Measurements from ENCODE around the gene DNAJC7.
"Not testable (repeated sequence)": the region's sequence is repeated elsewhere in the genome, so short reads cannot be mapped to it uniquely, and the experiment has no call there.

The DNAJC7 gene

DNA sequence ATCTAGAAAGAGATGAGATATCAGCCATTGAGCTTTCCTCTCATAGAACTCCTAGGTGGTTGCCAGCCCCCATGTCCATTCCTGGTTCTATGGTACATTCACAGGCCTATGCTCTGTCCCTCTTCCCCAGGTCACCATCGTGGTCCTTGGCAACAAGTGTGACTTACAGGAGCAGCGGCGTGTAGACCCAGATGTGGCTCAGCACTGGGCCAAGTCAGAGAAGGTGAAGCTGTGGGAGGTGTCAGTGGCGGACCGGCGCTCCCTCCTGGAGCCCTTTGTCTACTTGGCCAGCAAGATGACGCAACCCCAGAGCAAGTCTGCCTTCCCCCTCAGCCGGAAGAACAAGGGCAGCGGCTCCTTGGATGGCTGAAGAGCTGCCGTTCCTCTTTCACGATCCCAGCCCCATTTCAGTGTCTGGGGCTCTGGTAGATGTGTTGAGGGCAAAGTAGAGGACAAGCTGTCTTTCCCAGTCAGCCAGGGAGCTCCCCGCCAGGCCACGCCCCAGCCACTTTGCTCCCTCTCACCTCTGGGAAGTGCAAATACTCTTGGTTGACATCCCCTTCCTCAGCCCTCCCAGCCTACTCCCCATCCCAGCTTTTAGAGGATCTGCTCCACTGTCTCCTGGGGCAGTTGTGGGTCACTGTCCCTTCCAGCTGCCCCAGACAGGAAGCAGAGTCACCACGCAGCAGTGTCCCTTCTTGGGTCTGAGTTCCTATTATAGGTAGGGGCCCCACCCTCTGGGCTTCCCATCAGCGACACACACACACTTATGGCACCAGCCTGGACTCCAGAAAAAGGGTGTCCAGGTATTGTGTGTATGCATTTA is 6.5 kb upstream of the DNAJC7 start:
- Histone ChIP-seq H3K4me3 (replicated peaks; ENCODE audit: insufficient read depth, low read length) (no peak overlapping the region), H3K27ac (replicated peaks) (peak overlapping the region; percentile 73), H3K27me3 (ENCODE audit: insufficient read depth, poor library complexity, severe bottlenecking) (no peaks in the 10 kb centered on the region)
- TF ChIP-seq, protein P1, sequence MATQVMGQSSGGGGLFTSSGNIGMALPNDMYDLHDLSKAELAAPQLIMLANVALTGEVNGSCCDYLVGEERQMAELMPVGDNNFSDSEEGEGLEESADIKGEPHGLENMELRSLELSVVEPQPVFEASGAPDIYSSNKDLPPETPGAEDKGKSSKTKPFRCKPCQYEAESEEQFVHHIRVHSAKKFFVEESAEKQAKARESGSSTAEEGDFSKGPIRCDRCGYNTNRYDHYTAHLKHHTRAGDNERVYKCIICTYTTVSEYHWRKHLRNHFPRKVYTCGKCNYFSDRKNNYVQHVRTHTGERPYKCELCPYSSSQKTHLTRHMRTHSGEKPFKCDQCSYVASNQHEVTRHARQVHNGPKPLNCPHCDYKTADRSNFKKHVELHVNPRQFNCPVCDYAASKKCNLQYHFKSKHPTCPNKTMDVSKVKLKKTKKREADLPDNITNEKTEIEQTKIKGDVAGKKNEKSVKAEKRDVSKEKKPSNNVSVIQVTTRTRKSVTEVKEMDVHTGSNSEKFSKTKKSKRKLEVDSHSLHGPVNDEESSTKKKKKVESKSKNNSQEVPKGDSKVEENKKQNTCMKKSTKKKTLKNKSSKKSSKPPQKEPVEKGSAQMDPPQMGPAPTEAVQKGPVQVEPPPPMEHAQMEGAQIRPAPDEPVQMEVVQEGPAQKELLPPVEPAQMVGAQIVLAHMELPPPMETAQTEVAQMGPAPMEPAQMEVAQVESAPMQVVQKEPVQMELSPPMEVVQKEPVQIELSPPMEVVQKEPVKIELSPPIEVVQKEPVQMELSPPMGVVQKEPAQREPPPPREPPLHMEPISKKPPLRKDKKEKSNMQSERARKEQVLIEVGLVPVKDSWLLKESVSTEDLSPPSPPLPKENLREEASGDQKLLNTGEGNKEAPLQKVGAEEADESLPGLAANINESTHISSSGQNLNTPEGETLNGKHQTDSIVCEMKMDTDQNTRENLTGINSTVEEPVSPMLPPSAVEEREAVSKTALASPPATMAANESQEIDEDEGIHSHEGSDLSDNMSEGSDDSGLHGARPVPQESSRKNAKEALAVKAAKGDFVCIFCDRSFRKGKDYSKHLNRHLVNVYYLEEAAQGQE (IDR thresholded peaks at IDR 0.05; ENCODE audit: insufficient replicate concordance, low read depth): no peak
- TF ChIP-seq SPI1 (IDR thresholded peaks at IDR 0.05; ENCODE audit: borderline replicate concordance, low read depth): peak; percentile 68
- peak; percentile 79 for TF ChIP-seq POLR2AphosphoS5 (IDR thresholded peaks at IDR 0.05; ENCODE audit: low read depth)
- TF ChIP-seq GABPA (IDR thresholded peaks at IDR 0.05; ENCODE audit: low read depth): peak; percentile 43
- TF ChIP-seq, protein P2, sequence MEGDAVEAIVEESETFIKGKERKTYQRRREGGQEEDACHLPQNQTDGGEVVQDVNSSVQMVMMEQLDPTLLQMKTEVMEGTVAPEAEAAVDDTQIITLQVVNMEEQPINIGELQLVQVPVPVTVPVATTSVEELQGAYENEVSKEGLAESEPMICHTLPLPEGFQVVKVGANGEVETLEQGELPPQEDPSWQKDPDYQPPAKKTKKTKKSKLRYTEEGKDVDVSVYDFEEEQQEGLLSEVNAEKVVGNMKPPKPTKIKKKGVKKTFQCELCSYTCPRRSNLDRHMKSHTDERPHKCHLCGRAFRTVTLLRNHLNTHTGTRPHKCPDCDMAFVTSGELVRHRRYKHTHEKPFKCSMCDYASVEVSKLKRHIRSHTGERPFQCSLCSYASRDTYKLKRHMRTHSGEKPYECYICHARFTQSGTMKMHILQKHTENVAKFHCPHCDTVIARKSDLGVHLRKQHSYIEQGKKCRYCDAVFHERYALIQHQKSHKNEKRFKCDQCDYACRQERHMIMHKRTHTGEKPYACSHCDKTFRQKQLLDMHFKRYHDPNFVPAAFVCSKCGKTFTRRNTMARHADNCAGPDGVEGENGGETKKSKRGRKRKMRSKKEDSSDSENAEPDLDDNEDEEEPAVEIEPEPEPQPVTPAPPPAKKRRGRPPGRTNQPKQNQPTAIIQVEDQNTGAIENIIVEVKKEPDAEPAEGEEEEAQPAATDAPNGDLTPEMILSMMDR (IDR thresholded peaks at IDR 0.05; ENCODE audit: insufficient read depth, low read length): no peak
- DNase-seq (ENCODE audit: low read depth in 1 of 2, low spot score in 1 of 2): peak; percentile 82 to 93

DNA sequence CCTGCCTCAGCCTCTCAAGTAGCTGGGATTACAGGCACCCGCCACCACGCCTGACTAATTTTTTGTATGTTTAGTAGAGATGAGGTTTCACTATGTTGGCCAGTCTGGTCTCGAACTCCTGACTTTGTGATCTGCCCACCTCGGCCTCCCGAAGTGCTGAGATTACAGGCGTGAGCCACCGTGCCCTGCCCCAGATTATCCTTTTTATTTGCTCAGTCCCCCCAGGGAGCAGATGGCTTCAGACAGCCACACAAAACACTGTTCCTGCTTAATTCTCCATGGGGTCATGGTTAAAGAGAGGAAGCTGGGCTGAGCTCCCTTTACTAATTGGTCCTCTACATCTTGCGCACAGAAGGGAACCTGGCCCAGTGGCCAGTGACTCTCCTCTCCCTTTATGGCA is 3.6 kb upstream of the DNAJC7 start:
- not testable (repeated sequence) for H3K27me3 ChIP-seq (ENCODE audit: insufficient read depth, poor library complexity, severe bottlenecking); DNase-seq (ENCODE audit: low read depth in 1 of 2, low spot score in 1 of 2)
- peak overlapping the region; percentile 82 for H3K27ac ChIP-seq (replicated peaks)
- H3K4me3 ChIP-seq (replicated peaks; ENCODE audit: insufficient read depth, low read length): peak overlapping the region; percentile 93

DNA sequence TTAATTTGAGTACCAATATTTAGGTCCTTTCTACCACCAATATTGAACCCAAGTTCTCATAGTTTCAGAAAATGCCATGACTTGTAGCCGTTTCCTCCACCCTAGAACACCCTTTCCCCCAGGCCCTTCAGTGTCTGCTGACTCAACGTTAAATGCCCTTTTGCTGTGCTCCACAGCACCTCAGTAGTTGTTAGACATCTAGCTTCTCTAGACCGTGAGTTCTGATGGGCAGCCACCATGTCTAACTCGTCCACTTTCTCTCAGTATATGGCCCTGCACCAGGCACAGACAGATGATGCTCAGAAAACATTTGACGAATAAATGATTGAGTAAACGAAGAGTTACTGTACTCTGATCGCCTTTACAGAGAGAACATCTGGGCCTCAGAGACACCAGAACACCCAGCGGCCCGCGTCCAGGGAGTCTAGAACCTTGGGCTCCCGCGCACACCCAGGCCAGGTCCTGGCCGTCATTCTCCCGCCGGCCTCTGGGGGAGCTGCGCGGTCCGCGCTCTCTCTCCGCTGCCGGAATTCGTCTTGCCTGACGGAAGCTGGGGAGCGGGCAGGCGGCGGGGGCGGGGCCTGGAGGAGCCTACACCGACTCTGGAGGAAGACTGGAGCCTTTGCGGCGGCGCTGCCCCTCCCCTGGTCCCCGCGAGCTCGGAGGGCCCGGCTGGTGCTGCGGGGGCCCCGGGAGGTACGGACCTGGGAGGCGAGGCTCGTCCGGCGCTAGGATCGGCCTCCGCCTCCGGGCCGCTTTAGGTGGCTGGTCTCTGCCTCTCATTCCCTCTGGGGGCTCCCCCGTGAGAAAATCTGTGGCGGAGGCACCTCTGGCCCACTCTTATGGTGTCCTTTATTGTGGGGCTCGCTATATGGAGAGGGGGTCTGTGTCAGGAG is 2.5 kb upstream of the DNAJC7 start, which contains the start of gene NKIRAS2:
Gene NKIRAS2 (plus strand): TSS at position 582 of the 896 bp plus-strand sequence. CDS start 1,488 bp downstream, outside the sequence.
- Histone ChIP-seq H3K27ac (replicated peaks) (peak within 1 kb of the TSS; percentile 82), H3K27me3 (ENCODE audit: insufficient read depth, poor library complexity, severe bottlenecking) (no peaks in the 10 kb centered on the region), H3K4me3 (replicated peaks; ENCODE audit: insufficient read depth, low read length) (peak within 1 kb of the TSS; percentile 93)
- no peak for TF ChIP-seq SPI1 (IDR thresholded peaks at IDR 0.05; ENCODE audit: borderline replicate concordance, low read depth)
- TF ChIP-seq, protein P2 (IDR thresholded peaks at IDR 0.05; ENCODE audit: insufficient read depth, low read length): peak; percentile 78
- no peak; the same call in 1 of the 2 replicates for TF ChIP-seq POLR2AphosphoS5 (IDR thresholded peaks at IDR 0.05; ENCODE audit: low read depth)
- TF ChIP-seq, protein P1 (IDR thresholded peaks at IDR 0.05; ENCODE audit: insufficient replicate concordance, low read depth): no peak
- TF ChIP-seq GABPA (IDR thresholded peaks at IDR 0.05; ENCODE audit: low read depth): peak; percentile 89
- DNase-seq (ENCODE audit: low read depth in 1 of 2, low spot score in 1 of 2): peak; percentile 83 to 97

DNA sequence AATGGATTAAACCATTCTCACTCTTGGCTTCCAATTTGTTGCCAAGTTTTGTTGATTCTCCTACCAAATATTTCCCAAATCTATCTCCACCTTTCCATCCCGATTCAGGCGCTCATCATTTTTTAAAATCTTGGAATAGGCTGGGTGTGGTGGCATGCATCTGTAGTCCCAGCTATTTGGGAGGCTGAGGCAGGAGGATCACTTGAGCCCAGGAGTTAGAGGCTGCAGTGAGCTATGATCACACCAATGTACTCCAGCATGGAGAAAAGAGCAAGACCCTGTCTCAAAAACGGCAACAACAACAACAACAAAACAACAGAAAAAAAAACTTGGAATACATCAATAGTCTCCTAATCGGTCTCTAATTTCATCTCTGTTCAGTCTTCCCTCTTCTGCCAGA is 1.7 kb upstream of the DNAJC7 start:
- H3K27ac ChIP-seq (replicated peaks): no peak overlapping the region
- no peaks in the 10 kb centered on the region for H3K27me3 ChIP-seq (ENCODE audit: insufficient read depth, poor library complexity, severe bottlenecking)
- no peak overlapping the region for H3K4me3 ChIP-seq (replicated peaks; ENCODE audit: insufficient read depth, low read length)
- TF ChIP-seq, protein P1 (IDR thresholded peaks at IDR 0.05; ENCODE audit: insufficient replicate concordance, low read depth): no peak
- TF ChIP-seq SPI1 (IDR thresholded peaks at IDR 0.05; ENCODE audit: borderline replicate concordance, low read depth) (no peak), POLR2AphosphoS5 (IDR thresholded peaks at IDR 0.05; ENCODE audit: low read depth) (no peak)
- DNase-seq (ENCODE audit: low read depth in 1 of 2, low spot score in 1 of 2): no peak

Measured in HL-60 (cell line).